WTC11 (cell line): ENCODE measurements around the gene NDUFAF8. TPM values are rescaled to one million over a fixed set of nuclear protein-coding genes. Genes with fewer than 3 reads are reported as not detected.
A peak's percentile ranks its signal among the peaks of the same experiment; 100 is the strongest.

Source experiments
- ATAC-seq: fragments of 200-7000 bp; cut with Tn5 transposase; 2 replicates; pipeline ENCODE4 v1.10.0; 2021; ENCODE audit warnings: mild to moderate bottlenecking, moderate library complexity
- CTCF ChIA-PET: fragments of 300-600 bp; sonication (Branson Sonifier 250); formaldehyde crosslinking; loops from one replicate; lab custom pipeline; 2021; ENCODE audit warnings: antibody characterized with exemption; lab: Charles Lee
- POLR2A ChIA-PET: fragments of 350-600 bp; sonication (Branson Sonifier 250); formaldehyde crosslinking; loops from one replicate; lab custom pipeline; 2021; ENCODE audit warnings: antibody characterized with exemption; lab: Charles Lee
- DNase-seq: peaks from one replicate; pipeline ENCODE4 v3.0.0; 2021; ENCODE audit warnings: low spot score
- H3K27ac Mint-ChIP-seq: 2 replicates; pipeline ENCODE4 v1.8.0; 2021; ENCODE audit warnings: mixed read lengths
- H3K27me3 Mint-ChIP-seq: 2 replicates; pipeline ENCODE4 v1.8.0; 2021; ENCODE audit warnings: low read depth, mild to moderate bottlenecking, moderate library complexity, mixed read lengths
- H3K36me3 Mint-ChIP-seq: 2 replicates; pipeline ENCODE4 v1.8.0; 2021; ENCODE audit warnings: mixed read lengths
- H3K4me1 Mint-ChIP-seq: 2 replicates; pipeline ENCODE4 v1.8.0; 2022; ENCODE audit warnings: mixed read lengths
- H3K4me3 Mint-ChIP-seq: 2 replicates; pipeline ENCODE4 v1.8.0; 2021; ENCODE audit warnings: mild to moderate bottlenecking, moderate library complexity, mixed read lengths
- H3K9me3 Mint-ChIP-seq: 2 replicates; pipeline ENCODE4 v1.8.0; 2021; ENCODE audit warnings: mixed read lengths
- FOXJ3 ChIP-seq: sonication (generic); formaldehyde crosslinking; IDR thresholded peaks from 2 replicates; pipeline ENCODE4 v1.9.0; 2021; ENCODE audit warnings: missing genetic modification reagents, mild to moderate bottlenecking, borderline replicate concordance
- FOXP1 ChIP-seq: sonication (generic); formaldehyde crosslinking; IDR thresholded peaks from 2 replicates; pipeline ENCODE4 v1.8.0; 2022; ENCODE audit warnings: missing genetic modification reagents, mild to moderate bottlenecking, moderate library complexity, borderline replicate concordance
- NR1H2 ChIP-seq: sonication (generic); formaldehyde crosslinking; IDR thresholded peaks from 2 replicates; pipeline ENCODE4 v1.9.0; 2021; ENCODE audit warnings: mild to moderate bottlenecking, moderate library complexity, missing genetic modification reagents
- SMAD4 ChIP-seq: sonication (generic); formaldehyde crosslinking; IDR thresholded peaks from 2 replicates; pipeline ENCODE4 v1.8.0; 2022; ENCODE audit warnings: mild to moderate bottlenecking, missing genetic modification reagents
- ZNF396 ChIP-seq: fragments of 250-450 bp; sonication (Bioruptor Pico); IDR thresholded peaks from 2 replicates; pipeline ENCODE4 v1.8.0; 2021; ENCODE audit warnings: mild to moderate bottlenecking, moderate library complexity, borderline replicate concordance
- total RNA-seq: library from RNA; stranded (reverse); gene quantifications from 3 replicates; pipeline ENCODE4 v1.2.3, GENCODE V29; 2021
- TF ChIP-seq, protein P1 (sequence below): sonication (generic); formaldehyde crosslinking; IDR thresholded peaks from 2 replicates; pipeline ENCODE4 v1.8.1; 2023; ENCODE audit warnings: mild to moderate bottlenecking, missing genetic modification reagents, borderline replicate concordance
- TF ChIP-seq, protein P2 (sequence below): fragments of 200-600 bp; IDR thresholded peaks from 2 replicates; pipeline ENCODE4 v1.8.0; 2022; ENCODE audit warnings: antibody characterized with exemption
- TF ChIP-seq, protein P3 (sequence below): sonication (generic); formaldehyde crosslinking; IDR thresholded peaks from 2 replicates; pipeline ENCODE4 v1.8.1; 2022; ENCODE audit warnings: low read depth, missing genetic modification reagents, borderline replicate concordance
- TF ChIP-seq, protein P4 (sequence below): sonication (generic); formaldehyde crosslinking; IDR thresholded peaks from 2 replicates; pipeline ENCODE4 v1.8.0; 2022; ENCODE audit warnings: mild to moderate bottlenecking, missing genetic modification reagents
- TF ChIP-seq, protein P5 (sequence below): sonication (generic); formaldehyde crosslinking; IDR thresholded peaks from 2 replicates; pipeline ENCODE4 v1.8.1; 2022; ENCODE audit warnings: mild to moderate bottlenecking, missing genetic modification reagents, moderate library complexity, borderline replicate concordance
- TF ChIP-seq, protein P6 (sequence below): sonication (generic); formaldehyde crosslinking; IDR thresholded peaks from 2 replicates; pipeline ENCODE4 v1.8.0; 2022; ENCODE audit warnings: missing genetic modification reagents
- TF ChIP-seq, protein P7 (sequence below): sonication (generic); formaldehyde crosslinking; IDR thresholded peaks from 2 replicates; pipeline ENCODE4 v1.8.1; 2023; ENCODE audit warnings: mild to moderate bottlenecking, missing genetic modification reagents, moderate library complexity
- TF ChIP-seq, protein P8 (sequence below): sonication (generic); formaldehyde crosslinking; IDR thresholded peaks from 2 replicates; pipeline ENCODE4 v1.8.0; 2023; ENCODE audit warnings: missing genetic modification reagents, mild to moderate bottlenecking, borderline replicate concordance

NDUFAF8 gene
- total RNA-seq, 1 experiment from 2014 or later = 73.0 TPM

DNA sequence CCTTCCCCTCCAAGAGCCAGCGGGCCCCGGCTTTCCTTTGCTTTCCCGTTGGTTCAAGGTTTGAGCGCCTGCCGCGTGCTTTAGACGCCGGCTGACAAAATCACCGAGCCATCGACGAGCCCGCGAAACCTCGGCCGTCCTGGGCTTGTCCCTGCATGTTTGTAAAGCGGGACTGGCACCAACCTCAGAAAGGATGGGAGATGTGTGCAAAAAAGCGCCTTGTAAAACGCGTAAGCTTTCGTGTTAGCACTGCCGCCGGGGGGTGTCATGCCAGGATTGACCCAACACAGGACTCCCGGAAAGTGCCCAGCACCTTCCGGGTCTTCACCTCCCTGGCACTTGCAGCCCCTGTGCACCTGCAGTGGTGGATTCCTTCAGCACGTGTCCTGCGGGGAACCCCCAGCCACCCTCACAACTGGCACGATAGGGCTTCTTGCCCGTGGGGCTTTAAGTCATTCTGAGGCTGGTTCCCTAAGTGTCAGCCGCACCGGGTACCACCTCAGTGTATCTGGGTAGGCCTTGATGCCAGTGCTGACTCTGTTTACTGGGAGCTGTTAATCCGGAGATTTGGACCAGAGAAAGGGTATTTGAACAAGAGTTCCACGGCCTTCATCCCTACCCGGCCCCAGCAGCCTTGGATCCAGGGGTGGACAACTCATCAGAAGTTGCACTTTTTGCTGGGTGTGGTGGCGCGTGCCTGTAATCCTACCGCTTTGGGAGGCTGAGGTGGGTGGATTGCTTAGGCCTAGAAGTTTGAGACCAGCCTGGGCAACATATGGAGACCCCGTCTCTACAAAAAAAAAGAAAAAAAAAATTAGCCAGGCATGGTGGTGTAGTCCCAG is 817 bp downstream of the NDUFAF8 start:
- Mint-ChIP-seq H3K36me3 (no peaks in the 10 kb centered on the region), H3K27ac (peak overlapping the region; percentile 76), H3K27me3 (no peaks in the 10 kb centered on the region), H3K4me1 (peaks cover 27% of the 10 kb centered on the region), H3K4me3 (peak overlapping the region; percentile 90), H3K9me3 (no peaks in the 10 kb centered on the region)
- ChIA-PET POLR2A (interaction anchor here (0.6 to 1.1 kb wide), 3 partner anchors 17 to 785 kb away, joined by 3 to 9 read pairs (median 3); partner anchors contain the start of gene CEP131), CTCF (interaction anchor here (0.6 to 2.1 kb wide), 17 partner anchors 10 to 315 kb away, joined by 3 to 14 read pairs (median 4); partner anchors contain the start of gene CEP131)
- DNase-seq = no peak
- ATAC-seq = no peak
- TF ChIP-seq, protein P1, sequence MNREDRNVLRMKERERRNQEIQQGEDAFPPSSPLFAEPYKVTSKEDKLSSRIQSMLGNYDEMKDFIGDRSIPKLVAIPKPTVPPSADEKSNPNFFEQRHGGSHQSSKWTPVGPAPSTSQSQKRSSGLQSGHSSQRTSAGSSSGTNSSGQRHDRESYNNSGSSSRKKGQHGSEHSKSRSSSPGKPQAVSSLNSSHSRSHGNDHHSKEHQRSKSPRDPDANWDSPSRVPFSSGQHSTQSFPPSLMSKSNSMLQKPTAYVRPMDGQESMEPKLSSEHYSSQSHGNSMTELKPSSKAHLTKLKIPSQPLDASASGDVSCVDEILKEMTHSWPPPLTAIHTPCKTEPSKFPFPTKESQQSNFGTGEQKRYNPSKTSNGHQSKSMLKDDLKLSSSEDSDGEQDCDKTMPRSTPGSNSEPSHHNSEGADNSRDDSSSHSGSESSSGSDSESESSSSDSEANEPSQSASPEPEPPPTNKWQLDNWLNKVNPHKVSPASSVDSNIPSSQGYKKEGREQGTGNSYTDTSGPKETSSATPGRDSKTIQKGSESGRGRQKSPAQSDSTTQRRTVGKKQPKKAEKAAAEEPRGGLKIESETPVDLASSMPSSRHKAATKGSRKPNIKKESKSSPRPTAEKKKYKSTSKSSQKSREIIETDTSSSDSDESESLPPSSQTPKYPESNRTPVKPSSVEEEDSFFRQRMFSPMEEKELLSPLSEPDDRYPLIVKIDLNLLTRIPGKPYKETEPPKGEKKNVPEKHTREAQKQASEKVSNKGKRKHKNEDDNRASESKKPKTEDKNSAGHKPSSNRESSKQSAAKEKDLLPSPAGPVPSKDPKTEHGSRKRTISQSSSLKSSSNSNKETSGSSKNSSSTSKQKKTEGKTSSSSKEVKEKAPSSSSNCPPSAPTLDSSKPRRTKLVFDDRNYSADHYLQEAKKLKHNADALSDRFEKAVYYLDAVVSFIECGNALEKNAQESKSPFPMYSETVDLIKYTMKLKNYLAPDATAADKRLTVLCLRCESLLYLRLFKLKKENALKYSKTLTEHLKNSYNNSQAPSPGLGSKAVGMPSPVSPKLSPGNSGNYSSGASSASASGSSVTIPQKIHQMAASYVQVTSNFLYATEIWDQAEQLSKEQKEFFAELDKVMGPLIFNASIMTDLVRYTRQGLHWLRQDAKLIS (CRISPR knock-in tag) = no peak
- TF ChIP-seq, protein P2, sequence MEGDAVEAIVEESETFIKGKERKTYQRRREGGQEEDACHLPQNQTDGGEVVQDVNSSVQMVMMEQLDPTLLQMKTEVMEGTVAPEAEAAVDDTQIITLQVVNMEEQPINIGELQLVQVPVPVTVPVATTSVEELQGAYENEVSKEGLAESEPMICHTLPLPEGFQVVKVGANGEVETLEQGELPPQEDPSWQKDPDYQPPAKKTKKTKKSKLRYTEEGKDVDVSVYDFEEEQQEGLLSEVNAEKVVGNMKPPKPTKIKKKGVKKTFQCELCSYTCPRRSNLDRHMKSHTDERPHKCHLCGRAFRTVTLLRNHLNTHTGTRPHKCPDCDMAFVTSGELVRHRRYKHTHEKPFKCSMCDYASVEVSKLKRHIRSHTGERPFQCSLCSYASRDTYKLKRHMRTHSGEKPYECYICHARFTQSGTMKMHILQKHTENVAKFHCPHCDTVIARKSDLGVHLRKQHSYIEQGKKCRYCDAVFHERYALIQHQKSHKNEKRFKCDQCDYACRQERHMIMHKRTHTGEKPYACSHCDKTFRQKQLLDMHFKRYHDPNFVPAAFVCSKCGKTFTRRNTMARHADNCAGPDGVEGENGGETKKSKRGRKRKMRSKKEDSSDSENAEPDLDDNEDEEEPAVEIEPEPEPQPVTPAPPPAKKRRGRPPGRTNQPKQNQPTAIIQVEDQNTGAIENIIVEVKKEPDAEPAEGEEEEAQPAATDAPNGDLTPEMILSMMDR = no peak
- TF ChIP-seq, protein P3, sequence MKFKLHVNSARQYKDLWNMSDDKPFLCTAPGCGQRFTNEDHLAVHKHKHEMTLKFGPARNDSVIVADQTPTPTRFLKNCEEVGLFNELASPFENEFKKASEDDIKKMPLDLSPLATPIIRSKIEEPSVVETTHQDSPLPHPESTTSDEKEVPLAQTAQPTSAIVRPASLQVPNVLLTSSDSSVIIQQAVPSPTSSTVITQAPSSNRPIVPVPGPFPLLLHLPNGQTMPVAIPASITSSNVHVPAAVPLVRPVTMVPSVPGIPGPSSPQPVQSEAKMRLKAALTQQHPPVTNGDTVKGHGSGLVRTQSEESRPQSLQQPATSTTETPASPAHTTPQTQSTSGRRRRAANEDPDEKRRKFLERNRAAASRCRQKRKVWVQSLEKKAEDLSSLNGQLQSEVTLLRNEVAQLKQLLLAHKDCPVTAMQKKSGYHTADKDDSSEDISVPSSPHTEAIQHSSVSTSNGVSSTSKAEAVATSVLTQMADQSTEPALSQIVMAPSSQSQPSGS (CRISPR knock-in tag) = no peak
- no peak for TF ChIP-seq ZNF396 (CRISPR knock-in tag)
- TF ChIP-seq, protein P4, sequence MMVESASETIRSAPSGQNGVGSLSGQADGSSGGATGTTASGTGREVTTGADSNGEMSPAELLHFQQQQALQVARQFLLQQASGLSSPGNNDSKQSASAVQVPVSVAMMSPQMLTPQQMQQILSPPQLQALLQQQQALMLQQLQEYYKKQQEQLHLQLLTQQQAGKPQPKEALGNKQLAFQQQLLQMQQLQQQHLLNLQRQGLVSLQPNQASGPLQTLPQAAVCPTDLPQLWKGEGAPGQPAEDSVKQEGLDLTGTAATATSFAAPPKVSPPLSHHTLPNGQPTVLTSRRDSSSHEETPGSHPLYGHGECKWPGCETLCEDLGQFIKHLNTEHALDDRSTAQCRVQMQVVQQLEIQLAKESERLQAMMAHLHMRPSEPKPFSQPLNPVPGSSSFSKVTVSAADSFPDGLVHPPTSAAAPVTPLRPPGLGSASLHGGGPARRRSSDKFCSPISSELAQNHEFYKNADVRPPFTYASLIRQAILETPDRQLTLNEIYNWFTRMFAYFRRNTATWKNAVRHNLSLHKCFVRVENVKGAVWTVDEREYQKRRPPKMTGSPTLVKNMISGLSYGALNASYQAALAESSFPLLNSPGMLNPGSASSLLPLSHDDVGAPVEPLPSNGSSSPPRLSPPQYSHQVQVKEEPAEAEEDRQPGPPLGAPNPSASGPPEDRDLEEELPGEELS = no peak
- peak; percentile 45; the same call in 1 of the 2 replicates for TF ChIP-seq NR1H2
- no peak for TF ChIP-seq FOXP1
- TF ChIP-seq, protein P5, sequence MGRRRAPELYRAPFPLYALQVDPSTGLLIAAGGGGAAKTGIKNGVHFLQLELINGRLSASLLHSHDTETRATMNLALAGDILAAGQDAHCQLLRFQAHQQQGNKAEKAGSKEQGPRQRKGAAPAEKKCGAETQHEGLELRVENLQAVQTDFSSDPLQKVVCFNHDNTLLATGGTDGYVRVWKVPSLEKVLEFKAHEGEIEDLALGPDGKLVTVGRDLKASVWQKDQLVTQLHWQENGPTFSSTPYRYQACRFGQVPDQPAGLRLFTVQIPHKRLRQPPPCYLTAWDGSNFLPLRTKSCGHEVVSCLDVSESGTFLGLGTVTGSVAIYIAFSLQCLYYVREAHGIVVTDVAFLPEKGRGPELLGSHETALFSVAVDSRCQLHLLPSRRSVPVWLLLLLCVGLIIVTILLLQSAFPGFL (CRISPR knock-in tag) = peak; percentile 36; the same call in 1 of the 2 replicates
- TF ChIP-seq, protein P6, sequence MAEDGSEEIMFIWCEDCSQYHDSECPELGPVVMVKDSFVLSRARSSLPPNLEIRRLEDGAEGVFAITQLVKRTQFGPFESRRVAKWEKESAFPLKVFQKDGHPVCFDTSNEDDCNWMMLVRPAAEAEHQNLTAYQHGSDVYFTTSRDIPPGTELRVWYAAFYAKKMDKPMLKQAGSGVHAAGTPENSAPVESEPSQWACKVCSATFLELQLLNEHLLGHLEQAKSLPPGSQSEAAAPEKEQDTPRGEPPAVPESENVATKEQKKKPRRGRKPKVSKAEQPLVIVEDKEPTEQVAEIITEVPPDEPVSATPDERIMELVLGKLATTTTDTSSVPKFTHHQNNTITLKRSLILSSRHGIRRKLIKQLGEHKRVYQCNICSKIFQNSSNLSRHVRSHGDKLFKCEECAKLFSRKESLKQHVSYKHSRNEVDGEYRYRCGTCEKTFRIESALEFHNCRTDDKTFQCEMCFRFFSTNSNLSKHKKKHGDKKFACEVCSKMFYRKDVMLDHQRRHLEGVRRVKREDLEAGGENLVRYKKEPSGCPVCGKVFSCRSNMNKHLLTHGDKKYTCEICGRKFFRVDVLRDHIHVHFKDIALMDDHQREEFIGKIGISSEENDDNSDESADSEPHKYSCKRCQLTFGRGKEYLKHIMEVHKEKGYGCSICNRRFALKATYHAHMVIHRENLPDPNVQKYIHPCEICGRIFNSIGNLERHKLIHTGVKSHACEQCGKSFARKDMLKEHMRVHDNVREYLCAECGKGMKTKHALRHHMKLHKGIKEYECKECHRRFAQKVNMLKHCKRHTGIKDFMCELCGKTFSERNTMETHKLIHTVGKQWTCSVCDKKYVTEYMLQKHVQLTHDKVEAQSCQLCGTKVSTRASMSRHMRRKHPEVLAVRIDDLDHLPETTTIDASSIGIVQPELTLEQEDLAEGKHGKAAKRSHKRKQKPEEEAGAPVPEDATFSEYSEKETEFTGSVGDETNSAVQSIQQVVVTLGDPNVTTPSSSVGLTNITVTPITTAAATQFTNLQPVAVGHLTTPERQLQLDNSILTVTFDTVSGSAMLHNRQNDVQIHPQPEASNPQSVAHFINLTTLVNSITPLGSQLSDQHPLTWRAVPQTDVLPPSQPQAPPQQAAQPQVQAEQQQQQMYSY (CRISPR knock-in tag) = no peak
- TF ChIP-seq, protein P7, sequence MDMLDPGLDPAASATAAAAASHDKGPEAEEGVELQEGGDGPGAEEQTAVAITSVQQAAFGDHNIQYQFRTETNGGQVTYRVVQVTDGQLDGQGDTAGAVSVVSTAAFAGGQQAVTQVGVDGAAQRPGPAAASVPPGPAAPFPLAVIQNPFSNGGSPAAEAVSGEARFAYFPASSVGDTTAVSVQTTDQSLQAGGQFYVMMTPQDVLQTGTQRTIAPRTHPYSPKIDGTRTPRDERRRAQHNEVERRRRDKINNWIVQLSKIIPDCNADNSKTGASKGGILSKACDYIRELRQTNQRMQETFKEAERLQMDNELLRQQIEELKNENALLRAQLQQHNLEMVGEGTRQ (CRISPR knock-in tag) = no peak
- TF ChIP-seq, protein P8, sequence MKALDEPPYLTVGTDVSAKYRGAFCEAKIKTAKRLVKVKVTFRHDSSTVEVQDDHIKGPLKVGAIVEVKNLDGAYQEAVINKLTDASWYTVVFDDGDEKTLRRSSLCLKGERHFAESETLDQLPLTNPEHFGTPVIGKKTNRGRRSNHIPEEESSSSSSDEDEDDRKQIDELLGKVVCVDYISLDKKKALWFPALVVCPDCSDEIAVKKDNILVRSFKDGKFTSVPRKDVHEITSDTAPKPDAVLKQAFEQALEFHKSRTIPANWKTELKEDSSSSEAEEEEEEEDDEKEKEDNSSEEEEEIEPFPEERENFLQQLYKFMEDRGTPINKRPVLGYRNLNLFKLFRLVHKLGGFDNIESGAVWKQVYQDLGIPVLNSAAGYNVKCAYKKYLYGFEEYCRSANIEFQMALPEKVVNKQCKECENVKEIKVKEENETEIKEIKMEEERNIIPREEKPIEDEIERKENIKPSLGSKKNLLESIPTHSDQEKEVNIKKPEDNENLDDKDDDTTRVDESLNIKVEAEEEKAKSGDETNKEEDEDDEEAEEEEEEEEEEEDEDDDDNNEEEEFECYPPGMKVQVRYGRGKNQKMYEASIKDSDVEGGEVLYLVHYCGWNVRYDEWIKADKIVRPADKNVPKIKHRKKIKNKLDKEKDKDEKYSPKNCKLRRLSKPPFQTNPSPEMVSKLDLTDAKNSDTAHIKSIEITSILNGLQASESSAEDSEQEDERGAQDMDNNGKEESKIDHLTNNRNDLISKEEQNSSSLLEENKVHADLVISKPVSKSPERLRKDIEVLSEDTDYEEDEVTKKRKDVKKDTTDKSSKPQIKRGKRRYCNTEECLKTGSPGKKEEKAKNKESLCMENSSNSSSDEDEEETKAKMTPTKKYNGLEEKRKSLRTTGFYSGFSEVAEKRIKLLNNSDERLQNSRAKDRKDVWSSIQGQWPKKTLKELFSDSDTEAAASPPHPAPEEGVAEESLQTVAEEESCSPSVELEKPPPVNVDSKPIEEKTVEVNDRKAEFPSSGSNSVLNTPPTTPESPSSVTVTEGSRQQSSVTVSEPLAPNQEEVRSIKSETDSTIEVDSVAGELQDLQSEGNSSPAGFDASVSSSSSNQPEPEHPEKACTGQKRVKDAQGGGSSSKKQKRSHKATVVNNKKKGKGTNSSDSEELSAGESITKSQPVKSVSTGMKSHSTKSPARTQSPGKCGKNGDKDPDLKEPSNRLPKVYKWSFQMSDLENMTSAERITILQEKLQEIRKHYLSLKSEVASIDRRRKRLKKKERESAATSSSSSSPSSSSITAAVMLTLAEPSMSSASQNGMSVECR = no peak
- TF ChIP-seq SMAD4 (CRISPR knock-in tag) = no peak
- no peak for TF ChIP-seq FOXJ3 (CRISPR knock-in tag)
